LNCAP (cell line): ENCODE data around the gene LMTK3.
A peak's percentile ranks its signal among the peaks of the same experiment; 100 is the strongest.

Experiments
- CTCF ChIP-seq: fragments of 450-650 bp; IDR thresholded peaks from 2 replicates; pipeline ENCODE4 v1.5.1; 2017; ENCODE audit warnings: mild to moderate bottlenecking

Gene LMTK3

GRCh38 chr19:48492925-48493717 lies 18.5 kb downstream of the LMTK3 start:
- TF ChIP-seq CTCF: no peak

GRCh38 chr19:48491793-48492123 lies 19.9 kb downstream of the LMTK3 start:
- TF ChIP-seq CTCF: no peak

GRCh38 chr19:48490981-48491792 lies 20.4 kb downstream of the LMTK3 start:
- TF ChIP-seq CTCF: no peak

GRCh38 chr19:48489608-48490216 lies 21.9 kb downstream of the LMTK3 start:
- peak; percentile 73 for TF ChIP-seq CTCF

GRCh38 chr19:48487948-48488347 lies 23.7 kb downstream of the LMTK3 start:
- no peak for TF ChIP-seq CTCF

GRCh38 chr19:48487544-48487943 lies 24.1 kb downstream of the LMTK3 start:
- TF ChIP-seq CTCF: no peak

GRCh38 chr19:48484931-48485612 lies 26.6 kb downstream of the LMTK3 start:
- TF ChIP-seq CTCF: no peak
